ENCODE measurements around the gene SLITRK6.
"Not testable (repeated sequence)": the region's sequence is repeated elsewhere in the genome, so short reads cannot be mapped to it uniquely, and the experiment has no call there.

Gene SLITRK6, protein sequence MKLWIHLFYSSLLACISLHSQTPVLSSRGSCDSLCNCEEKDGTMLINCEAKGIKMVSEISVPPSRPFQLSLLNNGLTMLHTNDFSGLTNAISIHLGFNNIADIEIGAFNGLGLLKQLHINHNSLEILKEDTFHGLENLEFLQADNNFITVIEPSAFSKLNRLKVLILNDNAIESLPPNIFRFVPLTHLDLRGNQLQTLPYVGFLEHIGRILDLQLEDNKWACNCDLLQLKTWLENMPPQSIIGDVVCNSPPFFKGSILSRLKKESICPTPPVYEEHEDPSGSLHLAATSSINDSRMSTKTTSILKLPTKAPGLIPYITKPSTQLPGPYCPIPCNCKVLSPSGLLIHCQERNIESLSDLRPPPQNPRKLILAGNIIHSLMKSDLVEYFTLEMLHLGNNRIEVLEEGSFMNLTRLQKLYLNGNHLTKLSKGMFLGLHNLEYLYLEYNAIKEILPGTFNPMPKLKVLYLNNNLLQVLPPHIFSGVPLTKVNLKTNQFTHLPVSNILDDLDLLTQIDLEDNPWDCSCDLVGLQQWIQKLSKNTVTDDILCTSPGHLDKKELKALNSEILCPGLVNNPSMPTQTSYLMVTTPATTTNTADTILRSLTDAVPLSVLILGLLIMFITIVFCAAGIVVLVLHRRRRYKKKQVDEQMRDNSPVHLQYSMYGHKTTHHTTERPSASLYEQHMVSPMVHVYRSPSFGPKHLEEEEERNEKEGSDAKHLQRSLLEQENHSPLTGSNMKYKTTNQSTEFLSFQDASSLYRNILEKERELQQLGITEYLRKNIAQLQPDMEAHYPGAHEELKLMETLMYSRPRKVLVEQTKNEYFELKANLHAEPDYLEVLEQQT

DNA sequence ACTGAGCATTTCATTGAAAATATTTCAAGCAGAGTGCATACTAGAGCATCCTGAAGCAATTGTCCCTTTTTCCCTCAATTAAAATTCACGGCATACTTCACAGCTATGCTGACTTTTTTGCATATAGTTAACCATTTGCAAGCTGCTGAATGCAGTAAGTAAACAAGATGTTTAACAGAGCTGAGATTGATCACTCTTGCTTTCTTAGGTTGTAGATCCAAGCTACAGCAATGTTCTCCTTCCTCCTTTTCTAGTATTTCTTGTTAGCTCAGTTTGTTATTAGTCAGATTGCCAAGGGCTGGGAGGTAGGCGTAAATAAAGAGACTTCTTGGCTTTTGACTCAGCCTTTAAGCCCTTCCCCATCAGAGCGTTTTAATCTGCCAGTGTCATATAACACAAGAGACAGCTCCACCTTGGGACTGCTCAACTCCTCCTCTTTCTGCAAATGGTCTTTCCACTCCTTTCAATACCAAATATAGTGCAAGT lies at the start of gene SLITRK6:
Gene SLITRK6 (minus strand): TSS at position 323 of the 486 bp plus-strand sequence. CDS start 2,911 bp downstream, outside the sequence.
- peak in 1 of 58 donors; percentile 4 for DNase-seq

DNA sequence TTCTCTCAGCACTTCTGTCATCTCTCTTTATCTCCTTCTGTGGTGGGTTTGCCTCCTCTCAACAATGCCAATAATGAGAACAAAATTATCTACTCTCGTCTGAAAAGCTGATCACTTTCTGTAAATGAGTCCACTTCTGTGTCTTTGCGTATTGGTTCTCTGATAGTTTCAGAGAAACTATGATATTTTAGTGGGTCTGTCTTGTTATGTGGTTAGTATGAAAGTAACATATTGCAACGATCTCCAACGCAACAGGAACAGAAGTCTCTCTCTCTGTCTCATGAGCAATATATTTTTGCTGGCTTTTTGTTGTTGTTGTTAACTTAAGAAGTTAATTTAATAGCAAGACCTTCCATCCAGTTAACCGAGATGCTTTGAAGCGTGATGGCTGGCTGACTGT lies 47.8 kb upstream of the SLITRK6 start:
- no peak for DNase-seq

DNA sequence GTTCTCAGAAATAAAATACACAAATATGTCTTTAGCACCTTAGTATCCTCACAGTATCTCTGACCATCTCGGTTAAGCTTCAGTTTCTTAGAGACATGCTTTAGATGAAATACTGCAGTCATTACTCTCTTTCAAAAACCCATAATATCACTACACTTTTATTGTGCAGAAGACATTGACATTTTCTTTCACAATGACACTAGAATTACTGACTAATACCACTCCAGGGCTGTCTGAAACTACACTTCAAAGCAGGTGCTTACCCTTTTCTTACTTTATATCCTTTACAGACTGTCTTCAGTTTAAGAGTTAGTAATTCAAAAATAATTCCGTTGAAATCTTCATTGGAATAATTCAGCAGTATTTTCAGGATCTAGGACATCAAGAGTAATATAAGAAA lies 42.2 kb upstream of the SLITRK6 start:
- no peak for DNase-seq

- peak in 6 of 58 donors; percentile 1 to 34 (median 6) for DNase-seq
These were observed 34.7 kb upstream of the SLITRK6 start for GRCh38 chr13:85833921-85834320.

DNA sequence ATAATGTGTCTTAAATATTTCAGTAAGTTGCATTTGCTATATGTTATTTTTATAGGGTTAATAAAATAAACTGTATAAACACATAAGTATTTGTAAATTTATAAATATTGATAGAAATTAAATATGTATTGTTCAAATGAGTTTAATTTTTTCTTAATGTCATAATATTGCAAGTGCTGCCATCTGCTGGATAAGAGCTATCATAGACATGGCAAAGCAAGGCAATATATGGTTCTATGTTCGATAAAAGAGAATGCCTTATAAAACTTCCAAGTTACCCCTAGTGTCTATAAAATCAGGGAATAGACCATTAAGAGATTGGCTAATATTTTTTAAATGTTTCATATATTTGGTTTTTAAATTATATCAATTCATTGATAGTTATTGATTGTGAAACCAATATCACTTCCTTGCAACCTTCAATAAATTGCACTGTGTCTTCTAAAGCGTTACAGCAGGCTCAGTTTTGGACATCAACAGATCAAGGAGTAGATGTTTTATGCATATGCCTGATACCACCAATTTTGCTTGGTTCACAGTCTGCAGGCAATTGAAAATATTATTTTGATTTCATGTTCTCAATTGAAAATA lies 29.0 kb upstream of the SLITRK6 start:
- no peak for DNase-seq

GRCh38 chr13:85825454-85825853 lies 26.2 kb upstream of the SLITRK6 start:
- DNase-seq = no peak

GRCh38 chr13:85823832-85824231 lies 24.6 kb upstream of the SLITRK6 start:
- no peak for DNase-seq

- DNase-seq = no peak
These were observed 20.3 kb upstream of the SLITRK6 start for GRCh38 chr13:85819513-85819912.

DNA sequence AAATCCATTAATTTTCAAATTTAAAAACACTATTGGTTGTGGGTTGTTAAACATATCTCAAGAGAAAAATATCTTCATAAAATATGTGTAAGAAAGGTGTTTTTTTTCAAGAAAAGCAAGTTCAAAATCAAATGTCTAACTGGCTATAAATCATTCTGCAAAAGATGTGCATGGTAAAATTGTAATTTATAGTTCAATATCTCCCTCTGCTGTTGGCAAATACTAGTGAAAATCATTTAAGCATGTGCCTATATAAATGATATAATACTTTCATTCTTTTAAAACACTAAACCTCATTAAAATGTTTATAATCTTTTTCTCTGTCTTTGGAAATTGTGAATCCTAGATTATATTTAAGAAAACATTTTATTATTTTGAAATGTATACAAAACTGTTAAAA lies 17.2 kb upstream of the SLITRK6 start:
- DNase-seq = no peak

DNA sequence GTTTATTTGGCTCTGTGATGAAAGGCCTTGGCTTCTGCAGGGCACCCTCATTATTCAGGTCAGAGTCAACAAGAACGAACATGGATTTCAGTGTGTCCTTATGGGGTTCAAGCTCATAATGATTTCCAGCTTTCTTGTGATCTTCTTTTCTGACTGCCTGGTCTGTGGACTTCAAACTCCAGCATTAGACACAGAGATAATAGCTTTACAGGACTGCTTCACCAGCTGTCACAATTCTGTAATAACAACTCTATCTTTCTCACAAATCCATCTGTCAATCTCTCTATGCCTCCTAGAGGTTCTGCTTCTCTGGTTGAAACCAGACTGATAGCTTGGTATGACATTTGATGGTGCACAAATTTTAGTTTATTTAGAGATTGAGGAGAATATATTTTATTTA lies 13.1 kb upstream of the SLITRK6 start:
- no peak for DNase-seq

- no peak for DNase-seq
These were observed 9.6 kb upstream of the SLITRK6 start for GRCh38 chr13:85808811-85809210.

DNA sequence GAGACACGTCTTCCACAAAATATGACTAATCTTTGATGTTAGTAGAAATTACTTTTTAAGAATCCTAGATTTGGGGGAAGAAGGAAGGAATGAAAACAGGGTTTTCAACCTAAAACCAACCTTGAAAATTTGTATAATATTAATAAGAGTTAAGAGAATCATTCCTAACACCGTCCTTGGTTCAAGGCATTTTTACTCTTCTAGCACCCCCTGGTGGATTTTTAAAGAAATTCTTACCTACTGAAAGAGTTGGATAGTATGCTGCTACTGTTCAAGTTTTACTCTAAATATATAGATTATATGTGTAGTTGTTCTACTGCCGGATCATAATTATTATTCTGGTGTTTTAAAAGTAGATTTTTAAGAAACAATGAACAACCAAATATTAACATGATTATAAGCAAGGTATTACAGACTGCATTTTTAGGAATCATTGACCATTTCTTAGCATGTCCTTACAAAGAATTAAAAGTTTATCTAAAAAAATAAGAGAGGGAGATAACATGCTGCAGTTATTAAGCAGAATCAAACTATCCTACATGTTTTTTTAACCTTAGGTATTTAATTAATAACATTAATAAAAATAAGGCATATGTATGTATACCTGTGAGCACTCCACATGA lies 7.4 kb upstream of the SLITRK6 start:
- peak in 1 of 58 donors; percentile 28 for DNase-seq

DNA sequence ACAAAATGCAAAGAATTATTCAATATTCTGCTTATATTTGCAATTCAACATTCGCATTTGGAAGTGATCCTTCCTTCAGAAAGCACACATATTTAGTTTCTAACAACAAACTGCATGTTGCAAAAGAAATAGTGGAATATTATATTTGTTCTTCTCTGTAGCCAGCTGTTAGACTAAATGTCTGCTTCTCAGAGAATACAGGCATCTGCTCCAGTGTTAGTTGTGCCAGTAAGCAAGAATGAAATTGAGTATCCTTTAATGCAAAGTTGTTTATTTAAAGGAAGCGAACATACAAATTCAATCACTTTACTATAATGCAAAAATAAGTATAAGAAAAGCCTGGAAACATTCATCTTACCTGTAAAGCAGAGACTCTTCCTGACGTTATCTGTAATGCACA lies 663 bp downstream of the SLITRK6 start:
- DNase-seq = no peak

- DNase-seq = no peak
These were observed 1.9 kb downstream of the SLITRK6 start for GRCh38 chr13:85797311-85797710.

- DNase-seq = no peak
These were observed 14.0 kb downstream of the SLITRK6 start for GRCh38 chr13:85785205-85785604.

DNA sequence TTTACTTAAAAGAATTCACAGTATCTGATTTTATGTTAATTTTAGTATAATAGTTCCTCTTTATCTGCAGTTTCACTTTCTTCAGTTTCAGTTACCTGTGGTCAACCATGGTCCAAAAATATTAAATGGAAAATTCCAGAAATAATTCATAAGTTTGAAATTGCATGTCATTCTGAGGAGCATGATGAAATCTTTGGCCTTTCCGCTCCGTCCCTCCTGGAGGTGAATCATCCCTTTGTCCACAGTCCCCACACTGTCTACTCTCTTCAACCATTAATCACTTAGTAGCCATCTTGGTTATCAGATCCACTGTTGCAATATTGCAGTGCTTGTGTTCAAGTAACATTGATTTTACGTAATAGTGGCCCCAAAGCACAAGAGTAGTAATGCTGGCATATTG lies 26.9 kb downstream of the SLITRK6 start:
- no peak for DNase-seq

DNA sequence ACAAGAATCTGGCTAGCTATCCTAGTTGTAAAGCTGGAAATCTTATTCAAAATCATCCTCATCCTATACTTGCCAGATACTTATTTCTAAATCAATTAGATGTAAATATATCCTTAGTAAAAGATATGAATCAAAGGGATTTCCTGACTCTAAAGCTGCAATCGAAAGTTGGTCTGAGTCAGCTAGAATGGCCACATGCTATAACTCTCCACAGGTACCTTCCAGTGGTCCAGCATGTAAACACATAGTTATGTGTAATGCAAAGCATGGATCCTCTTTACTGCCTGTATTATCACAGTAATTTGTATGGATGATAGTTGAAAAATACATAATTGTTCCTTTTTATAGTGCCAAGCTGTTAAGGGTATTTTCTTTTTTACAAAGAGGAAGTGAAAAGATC lies 27.4 kb downstream of the SLITRK6 start:
- no peak for DNase-seq

DNA sequence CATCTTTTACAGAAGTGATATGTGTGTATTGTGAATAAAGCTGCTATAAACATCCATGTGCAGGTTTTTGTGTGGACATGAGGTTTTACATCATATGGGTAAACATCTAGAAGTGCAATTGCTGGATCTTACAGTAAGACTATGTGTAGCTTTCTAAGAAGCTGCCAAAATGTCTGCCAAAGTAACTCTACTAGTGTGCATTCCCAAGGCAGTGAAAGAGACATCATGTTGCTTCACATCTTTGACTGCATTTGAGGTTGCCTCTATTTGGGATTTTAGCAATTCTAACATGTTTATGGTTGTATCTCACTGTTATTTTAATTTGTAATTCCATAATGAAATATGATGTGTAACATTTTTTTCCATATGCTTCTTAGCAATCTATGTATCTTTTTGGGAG lies 30.3 kb downstream of the SLITRK6 start:
- no peak for DNase-seq

DNA sequence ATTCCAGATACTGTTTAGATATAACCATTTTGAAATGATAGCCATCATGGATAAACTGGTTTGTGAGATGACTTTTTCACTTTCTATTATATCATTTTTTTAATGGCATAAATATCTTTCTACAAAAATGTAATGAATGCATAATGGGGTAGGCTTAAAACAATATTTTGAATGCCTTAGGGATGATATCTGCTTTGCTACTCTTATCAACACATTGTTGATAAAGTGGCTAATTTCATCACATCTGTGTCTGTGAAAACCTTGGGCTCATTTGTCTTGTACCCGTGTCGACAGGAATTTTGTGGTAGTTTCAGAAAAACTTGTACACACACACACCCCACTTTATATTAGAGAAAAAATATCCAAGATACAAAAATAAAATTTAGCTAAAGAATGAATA lies 44.1 kb downstream of the SLITRK6 start:
- DNase-seq = no peak

GRCh38 chr13:85743201-85743770 lies 55.9 kb downstream of the SLITRK6 start:
- DNase-seq = not testable (repeated sequence)
